NCI-H69 (cell line): Measurements from ENCODE around the gene RHBDD1.
A peak's percentile ranks its signal among the peaks of the same experiment; 100 is the strongest.
"Not testable (repeated sequence)": the region's sequence is repeated elsewhere in the genome, so short reads cannot be mapped to it uniquely, and the experiment has no call there.

ENCODE experiments used
- DNase-seq: peaks from one replicate; lab custom pipeline; 2025; lab: John Stamatoyannopoulos, UW

Gene RHBDD1

DNA sequence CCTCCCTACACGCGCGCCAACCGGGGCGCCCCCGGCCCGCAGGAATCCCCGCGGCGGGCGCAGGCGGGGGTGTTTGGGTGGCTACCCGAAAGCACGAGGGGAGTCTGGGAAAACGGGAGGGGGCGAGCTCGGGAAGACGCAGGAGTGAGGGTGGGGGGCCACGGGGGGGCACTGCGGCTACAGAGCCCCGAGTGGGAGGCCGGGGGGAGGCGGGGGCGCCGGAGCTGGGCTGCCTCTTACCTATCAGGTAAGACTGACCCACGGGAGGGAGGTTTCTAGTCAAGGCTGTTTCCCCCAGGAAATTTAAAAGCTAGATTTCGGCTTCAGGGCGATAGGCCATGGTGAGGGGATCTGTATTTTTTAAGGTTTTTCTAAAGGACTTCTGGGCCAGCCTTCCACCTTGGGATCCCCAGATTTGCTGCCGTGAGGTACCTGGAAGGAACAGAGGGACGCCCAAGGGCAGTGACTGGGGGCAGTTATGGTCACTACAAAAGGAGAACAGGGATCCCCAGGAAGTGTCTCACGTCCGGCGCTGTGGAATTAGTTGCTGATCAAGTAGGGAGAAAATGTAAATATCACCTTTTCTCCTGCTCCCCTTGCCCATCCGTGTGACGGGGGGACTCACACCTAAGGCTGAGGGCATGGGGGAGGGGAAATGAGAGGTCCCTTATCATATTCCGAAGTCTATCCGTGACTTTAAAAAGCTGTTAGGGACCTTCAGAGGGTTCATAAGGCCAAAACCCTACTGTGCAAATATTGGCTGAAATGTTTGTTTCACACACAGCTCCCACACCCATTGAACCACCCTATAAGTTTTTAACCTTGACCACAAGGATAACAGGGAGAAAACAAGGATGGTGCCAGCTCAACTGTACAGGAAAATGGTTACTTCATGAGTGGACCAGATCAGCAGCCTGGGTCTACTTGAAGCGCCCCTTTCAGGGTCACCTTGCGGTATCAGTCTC is 35.6 kb upstream of the RHBDD1 start:
- DNase-seq = peak; percentile 67

- DNase-seq = peak; percentile 91
These were observed 34.7 kb upstream of the RHBDD1 start for GRCh38 chr2:226800941-226801784.

DNA sequence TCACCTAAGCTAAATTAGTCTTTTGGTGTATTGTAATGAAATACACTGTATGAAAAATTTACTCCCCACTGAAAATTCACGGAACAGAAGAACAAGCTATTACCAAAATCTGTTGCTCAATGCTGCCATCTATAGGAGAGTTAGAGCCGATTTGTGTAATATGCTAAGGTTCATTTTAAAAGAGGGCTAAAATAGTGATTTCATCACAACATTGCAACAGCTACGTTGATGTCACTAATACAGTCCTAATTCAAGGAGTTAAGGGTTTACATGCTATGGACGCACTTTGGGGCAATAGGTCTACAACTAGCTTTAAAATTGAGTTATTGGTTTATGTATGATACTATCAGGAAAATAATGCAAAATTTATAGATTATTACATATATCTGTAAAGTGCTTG is 33.3 kb upstream of the RHBDD1 start:
- DNase-seq = peak; percentile 72

DNA sequence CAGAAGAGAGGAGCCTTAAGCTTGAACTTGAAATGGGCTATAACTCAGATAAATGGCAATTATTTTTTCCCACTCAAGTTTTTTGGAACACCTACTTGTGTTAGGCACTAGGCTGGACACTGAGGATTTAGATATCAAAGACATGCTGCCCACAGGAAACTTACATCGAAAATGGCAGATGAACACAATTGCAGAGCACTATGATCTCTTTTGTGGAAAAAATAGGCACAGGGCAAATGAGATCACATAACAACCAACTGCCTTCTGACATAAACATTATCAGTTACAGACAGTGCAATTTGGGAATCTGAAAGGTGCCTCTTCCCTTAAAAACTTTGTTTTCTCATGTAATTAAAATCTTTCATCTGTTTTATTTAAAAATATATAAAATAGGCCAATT is 32.4 kb upstream of the RHBDD1 start:
- DNase-seq = no peak

DNA sequence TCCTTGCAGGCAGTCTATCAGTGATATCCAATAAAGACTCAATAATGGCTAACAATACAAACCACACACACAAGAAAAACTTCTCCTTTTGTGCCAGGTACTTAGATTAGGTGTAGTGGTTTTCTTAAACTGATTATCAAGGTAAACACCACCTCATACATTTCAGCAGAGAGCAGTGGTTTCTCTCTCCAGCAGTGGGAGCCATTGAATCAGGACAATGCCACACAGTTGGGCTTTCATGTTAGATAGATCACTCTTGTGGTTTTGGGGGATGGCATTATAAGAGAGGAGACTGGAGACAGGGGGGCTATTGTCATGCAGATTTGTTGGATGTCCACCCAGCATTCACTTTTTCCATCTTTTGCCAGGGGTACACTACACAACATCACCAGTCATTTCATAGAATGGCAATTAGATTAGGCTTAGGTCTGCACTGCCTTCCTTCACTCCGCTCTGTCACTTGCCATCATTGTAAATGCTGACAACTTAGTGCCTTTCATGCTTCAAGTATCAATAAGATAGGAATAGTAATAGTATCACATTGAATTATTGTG is 22.6 kb upstream of the RHBDD1 start:
- DNase-seq = peak; percentile 50

DNA sequence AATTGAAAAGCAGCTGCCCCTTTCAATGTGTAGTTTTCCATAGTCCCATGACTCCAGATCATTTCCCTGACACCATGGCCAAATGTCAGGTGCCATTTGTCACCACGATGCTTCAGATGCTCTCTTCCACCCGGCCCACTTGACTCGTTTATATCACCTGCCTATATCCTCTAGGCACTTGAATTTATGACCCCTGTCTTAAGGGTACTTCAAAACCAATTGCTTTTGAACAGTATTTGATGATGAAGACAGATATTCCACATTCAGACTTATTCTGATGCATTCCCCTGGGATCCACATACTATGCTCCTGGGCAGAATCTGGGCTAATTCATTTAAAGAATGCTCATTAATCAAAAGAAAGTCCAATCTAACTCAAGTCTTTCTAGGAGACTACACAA is 16.9 kb upstream of the RHBDD1 start:
- no peak for DNase-seq

- no peak for DNase-seq
These were observed 10.8 kb upstream of the RHBDD1 start for GRCh38 chr2:226825056-226825455.

GRCh38 chr2:226828191-226828590 is 7.7 kb upstream of the RHBDD1 start:
- DNase-seq = no peak

DNA sequence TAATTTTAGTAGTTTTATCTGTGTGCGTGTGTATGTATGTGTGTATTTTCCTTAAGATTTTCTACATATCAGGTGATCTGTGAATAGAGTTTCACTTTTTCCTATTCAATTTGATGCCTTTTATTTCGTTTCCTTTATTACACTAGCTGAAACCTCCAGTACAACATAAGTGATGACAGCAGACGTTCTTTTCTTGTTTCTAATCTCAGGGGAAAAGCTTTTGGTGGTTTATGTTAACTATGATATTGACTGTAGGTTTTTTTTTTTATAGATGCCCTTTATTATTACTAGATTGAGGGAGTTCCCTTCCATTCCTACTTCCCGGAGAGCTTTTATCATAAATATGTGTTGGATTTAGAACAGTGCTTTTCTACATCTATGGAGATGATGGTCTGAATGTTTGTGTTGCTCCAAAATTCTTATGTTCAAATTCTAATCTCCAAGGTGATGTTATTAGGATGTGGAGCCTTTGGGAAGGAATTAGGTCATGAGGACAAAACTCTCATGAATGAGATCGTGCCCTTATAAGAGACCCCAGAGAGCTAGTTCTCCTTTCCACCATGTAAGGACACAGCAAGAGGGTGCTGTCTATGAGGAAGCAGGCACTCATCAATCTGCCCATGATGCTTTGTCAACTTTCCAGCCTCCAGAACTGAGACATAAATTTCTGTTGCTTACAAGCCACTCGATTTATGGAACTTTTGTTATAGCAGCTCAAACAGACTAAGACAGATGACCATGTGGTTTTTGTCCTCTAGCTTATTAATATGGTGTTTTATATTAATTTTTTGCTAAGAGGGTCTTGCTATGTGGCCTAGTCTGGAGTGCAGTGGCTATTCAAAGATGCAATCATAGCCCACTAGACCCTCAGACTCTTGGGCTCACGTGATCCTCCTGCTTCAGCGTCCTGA is 5.9 kb upstream of the RHBDD1 start:
- DNase-seq = no peak

DNA sequence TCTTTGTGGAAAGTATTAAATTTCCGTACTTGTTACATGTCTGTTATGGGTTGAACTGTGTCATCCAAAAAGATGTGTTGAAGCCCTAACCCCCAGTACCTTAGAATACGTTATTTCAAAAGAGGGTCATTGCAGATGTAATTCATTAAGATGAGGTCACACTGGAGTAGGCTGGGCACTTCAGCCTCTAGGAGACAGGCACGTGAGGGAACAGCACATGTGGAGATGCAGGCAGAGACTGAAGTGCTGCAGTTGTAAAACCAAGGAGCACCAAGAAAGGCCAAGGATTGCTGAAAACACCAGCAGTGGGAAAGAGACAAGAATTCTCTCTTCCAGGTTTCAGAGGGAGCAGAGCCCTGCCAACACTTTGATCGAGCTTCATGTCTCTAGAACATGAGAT is 4.6 kb upstream of the RHBDD1 start:
- no peak for DNase-seq

- no peak for DNase-seq
These were observed 3.8 kb upstream of the RHBDD1 start for GRCh38 chr2:226832061-226832460.

DNA sequence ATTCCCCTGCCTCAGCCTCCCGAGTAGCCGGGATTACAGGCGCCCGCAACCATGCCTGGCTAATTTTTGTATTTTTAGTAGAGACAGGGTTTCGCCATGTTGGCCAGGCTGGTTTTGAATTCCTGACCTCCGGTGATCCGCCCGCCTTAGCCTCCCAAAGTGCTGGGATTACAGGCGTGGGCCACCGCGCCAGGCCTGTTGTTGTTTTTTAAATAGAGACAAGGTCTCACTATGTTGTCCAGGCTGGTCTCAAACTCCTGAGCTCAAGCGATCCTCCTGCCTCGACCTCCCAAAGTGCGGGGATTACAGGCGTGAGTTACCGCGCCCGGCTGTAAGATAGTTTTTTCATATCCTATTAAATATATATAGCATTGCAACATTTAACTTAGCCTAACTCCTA is 974 bp upstream of the RHBDD1 start:
- not testable (repeated sequence) for DNase-seq

GRCh38 chr2:226835420-226835795 is 446 bp upstream of the RHBDD1 start:
- DNase-seq = peak; percentile 73

GRCh38 chr2:226836548-226836885 is 663 bp downstream of the RHBDD1 start:
- DNase-seq = no peak

- DNase-seq = no peak
These were observed 1.5 kb downstream of the RHBDD1 start for GRCh38 chr2:226837334-226837733.

- no peak for DNase-seq
These were observed 2.1 kb downstream of the RHBDD1 start for GRCh38 chr2:226837787-226838603.

DNA sequence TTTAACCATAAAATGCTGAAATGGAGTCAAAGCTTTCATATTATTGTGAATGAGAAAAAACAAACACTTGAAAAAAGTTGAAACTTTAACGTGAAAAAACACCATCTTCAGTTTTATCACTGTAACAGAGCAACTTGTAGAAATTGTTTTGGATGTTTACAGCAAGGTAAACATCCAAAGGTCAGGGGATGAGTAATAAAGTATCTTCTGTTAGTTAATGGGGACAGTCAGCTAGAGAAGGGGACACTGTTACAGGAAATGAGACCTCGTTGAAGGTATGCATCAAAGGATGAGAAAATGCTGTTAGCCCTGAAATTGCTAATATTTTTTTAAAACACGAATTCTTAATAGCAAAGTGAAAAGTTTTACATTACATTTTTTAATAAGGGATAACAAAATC is 2.9 kb downstream of the RHBDD1 start:
- no peak for DNase-seq

GRCh38 chr2:226839161-226839560 is 3.3 kb downstream of the RHBDD1 start:
- no peak for DNase-seq

- DNase-seq = peak; percentile 37
These were observed 4.1 kb downstream of the RHBDD1 start for GRCh38 chr2:226839951-226840350.

DNA sequence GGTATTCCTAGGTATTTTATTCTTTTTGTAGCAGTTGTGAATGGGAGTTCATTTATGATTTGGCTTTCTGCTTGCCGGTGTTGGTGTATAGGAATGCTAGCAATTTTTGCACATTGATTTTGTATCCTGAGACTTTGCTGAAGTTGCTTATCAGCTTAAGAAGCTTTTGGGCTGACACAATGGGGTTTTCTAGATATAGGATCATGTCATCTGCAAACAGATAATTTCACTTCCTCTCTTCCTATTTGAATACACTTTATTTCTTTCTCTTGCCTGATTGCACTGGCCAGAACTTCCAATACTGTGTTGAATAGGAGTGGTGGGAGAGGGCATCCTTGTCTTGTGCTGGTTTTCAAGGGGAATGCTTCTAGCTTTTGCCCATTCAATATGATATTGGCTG is 7.1 kb downstream of the RHBDD1 start:
- DNase-seq = not testable (repeated sequence)
